ENCODE measurements around the gene ZNF324. TPM values are rescaled to one million over a fixed set of nuclear protein-coding genes. Genes with fewer than 3 reads are reported as not detected.

Gene ZNF324
- total RNA-seq, 1 experiment from 2014 or later: 6.5 TPM

DNA sequence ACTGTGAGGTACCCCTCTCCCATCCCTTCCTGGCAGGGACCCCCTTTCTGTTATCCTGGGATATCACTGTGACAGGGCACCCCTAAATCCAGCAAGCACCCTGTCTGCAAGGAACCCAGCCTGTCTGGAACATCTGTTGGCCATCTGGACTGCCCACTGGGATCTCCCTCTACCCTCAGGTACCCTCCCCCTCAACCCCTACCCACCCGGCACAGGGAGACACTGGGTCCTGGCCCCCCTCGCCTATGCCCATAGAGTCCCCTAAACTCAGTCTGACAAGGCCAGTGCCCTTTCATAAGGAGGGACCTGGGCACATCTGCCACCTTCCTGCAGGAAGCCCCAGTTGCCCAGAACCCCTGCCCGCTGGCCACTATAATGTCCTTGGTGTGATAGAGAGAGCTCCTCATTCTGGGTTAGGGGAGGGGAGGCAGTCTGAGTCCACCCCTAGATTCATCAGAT is 47.7 kb downstream of the ZNF324 start:
- Mint-ChIP-seq H3K4me3 (ENCODE audit: unreplicated experiment) (peak overlapping the region; percentile 77), H3K36me3 (ENCODE audit: insufficient read depth, unreplicated experiment) (peaks cover 37% of the 10 kb centered on the region)

GRCh38 chr19:58515259-58515658 is 48.4 kb downstream of the ZNF324 start:
- CTCF ChIA-PET: interaction anchor here (0.7 kb wide), 2 partner anchors 26 to 1079 kb away, joined by 4 read pairs; no protein-coding TSS in a partner anchor
- H3K27ac Mint-ChIP-seq (ENCODE audit: low read depth, unreplicated experiment): peak overlapping the region; percentile 59
- H3K27me3 Mint-ChIP-seq (ENCODE audit: insufficient read depth, unreplicated experiment): no peaks in the 10 kb centered on the region
- no peaks in the 10 kb centered on the region for H3K9me3 Mint-ChIP-seq (ENCODE audit: unreplicated experiment)
- peaks cover 16% of the 10 kb centered on the region for H3K4me1 Mint-ChIP-seq (ENCODE audit: insufficient read depth, unreplicated experiment)
- TF ChIP-seq, protein P1, sequence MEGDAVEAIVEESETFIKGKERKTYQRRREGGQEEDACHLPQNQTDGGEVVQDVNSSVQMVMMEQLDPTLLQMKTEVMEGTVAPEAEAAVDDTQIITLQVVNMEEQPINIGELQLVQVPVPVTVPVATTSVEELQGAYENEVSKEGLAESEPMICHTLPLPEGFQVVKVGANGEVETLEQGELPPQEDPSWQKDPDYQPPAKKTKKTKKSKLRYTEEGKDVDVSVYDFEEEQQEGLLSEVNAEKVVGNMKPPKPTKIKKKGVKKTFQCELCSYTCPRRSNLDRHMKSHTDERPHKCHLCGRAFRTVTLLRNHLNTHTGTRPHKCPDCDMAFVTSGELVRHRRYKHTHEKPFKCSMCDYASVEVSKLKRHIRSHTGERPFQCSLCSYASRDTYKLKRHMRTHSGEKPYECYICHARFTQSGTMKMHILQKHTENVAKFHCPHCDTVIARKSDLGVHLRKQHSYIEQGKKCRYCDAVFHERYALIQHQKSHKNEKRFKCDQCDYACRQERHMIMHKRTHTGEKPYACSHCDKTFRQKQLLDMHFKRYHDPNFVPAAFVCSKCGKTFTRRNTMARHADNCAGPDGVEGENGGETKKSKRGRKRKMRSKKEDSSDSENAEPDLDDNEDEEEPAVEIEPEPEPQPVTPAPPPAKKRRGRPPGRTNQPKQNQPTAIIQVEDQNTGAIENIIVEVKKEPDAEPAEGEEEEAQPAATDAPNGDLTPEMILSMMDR (IDR thresholded peaks at IDR 0.05; ENCODE audit: unreplicated experiment): no peak
- peaks cover 43% of the 10 kb centered on the region for H3K36me3 Mint-ChIP-seq (ENCODE audit: insufficient read depth, unreplicated experiment)
- DNase-seq (ENCODE audit: unreplicated experiment): no peak
- H3K4me3 Mint-ChIP-seq (ENCODE audit: unreplicated experiment): peak overlapping the region; percentile 77
- intact Hi-C loops (cut with micrococcal nuclease): no loop called here
- POLR2A ChIA-PET: interaction anchor here (3.8 kb wide), 1 partner anchor 29 kb away, joined by 35 read pairs; the partner anchor contains the start of gene TRIM28
- BruUV-seq (replicated peaks): no TSS peak

More for the DNA sequence above, 47.7 kb downstream of the ZNF324 start:
- Mint-ChIP-seq H3K4me1 (ENCODE audit: insufficient read depth, unreplicated experiment) (peaks cover 14% of the 10 kb centered on the region), H3K27me3 (ENCODE audit: insufficient read depth, unreplicated experiment) (no peaks in the 10 kb centered on the region), H3K27ac (ENCODE audit: low read depth, unreplicated experiment) (peak overlapping the region; percentile 86), H3K9me3 (ENCODE audit: unreplicated experiment) (no peaks in the 10 kb centered on the region)
- intact Hi-C loops (cut with micrococcal nuclease): no loop called here
- no peak for DNase-seq (ENCODE audit: unreplicated experiment)
- TSS peak; percentile 44 for BruUV-seq (replicated peaks)
- POLR2A ChIA-PET: interaction anchor here (0.6 to 3.8 kb wide), 9 partner anchors 15 to 127 kb away, joined by 3 to 35 read pairs (median 4); partner anchors contain the start of genes CHMP2A, TRIM28 and UBE2M
- CTCF ChIA-PET: interaction anchor here (0.7 to 2.0 kb wide), 9 partner anchors 10 to 714 kb away, joined by 3 to 21 read pairs (median 3); no protein-coding TSS in a partner anchor
- TF ChIP-seq, protein P1 (IDR thresholded peaks at IDR 0.05; ENCODE audit: unreplicated experiment): no peak

- H3K27ac Mint-ChIP-seq (ENCODE audit: low read depth, unreplicated experiment): no peak overlapping the region
- POLR2A ChIA-PET: interaction anchor here (3.8 to 6.7 kb wide), 2 partner anchors 28 to 29 kb away, joined by 35 to 194 read pairs; partner anchors contain the start of gene TRIM28
- CTCF ChIA-PET: interaction anchor here (0.5 to 5.7 kb wide), 3 partner anchors 17 to 147 kb away, joined by 3 to 43 read pairs (median 4); partner anchors contain the start of gene CHMP2A
These were observed 49.5 kb downstream of the ZNF324 start for GRCh38 chr19:58516246-58516836.

More at GRCh38 chr19:58516246-58516836, 49.5 kb downstream of the ZNF324 start:
- H3K27me3 Mint-ChIP-seq (ENCODE audit: insufficient read depth, unreplicated experiment): no peaks in the 10 kb centered on the region
- H3K4me1 Mint-ChIP-seq (ENCODE audit: insufficient read depth, unreplicated experiment): peaks cover 22% of the 10 kb centered on the region
- intact Hi-C loops (cut with micrococcal nuclease): no loop called here
- no TSS peak for BruUV-seq (replicated peaks)
- H3K4me3 Mint-ChIP-seq (ENCODE audit: unreplicated experiment): no peak overlapping the region
- peaks cover 44% of the 10 kb centered on the region for H3K36me3 Mint-ChIP-seq (ENCODE audit: insufficient read depth, unreplicated experiment)
- TF ChIP-seq, protein P1 (IDR thresholded peaks at IDR 0.05; ENCODE audit: unreplicated experiment): no peak
- no peak for DNase-seq (ENCODE audit: unreplicated experiment)
- no peaks in the 10 kb centered on the region for H3K9me3 Mint-ChIP-seq (ENCODE audit: unreplicated experiment)

Data from MCF 10A (cell line).